ENCODE measurements around the gene RBPMS2. TPM values are rescaled to one million over a fixed set of nuclear protein-coding genes. Genes with fewer than 3 reads are reported as not detected.

Gene RBPMS2
- polyA plus RNA-seq, 3 donors, result 9.5 to 10.5 (median 10.4) TPM

DNA sequence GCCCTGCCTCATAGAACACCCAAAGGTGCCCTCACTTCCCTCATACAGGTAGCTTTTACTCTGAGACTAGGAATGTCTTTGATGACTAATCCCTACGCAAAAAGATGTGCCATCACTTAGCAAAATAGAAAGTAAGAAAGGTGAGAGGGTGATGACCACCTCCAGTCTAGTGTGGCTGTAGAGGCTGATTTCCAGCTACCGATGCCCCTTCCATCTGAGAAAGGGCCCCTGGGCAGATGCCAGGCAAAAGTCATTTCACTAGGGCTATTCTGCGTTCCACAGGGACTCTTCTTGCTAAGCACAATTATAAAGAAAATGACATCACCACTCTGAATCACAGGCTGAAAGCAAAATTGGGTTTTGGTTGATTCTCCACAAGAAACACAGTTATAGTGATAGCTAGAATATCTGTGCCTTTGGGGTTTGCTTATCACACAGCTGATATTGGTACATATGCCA lies 77.4 kb downstream of the RBPMS2 start:
- DNase-seq (ENCODE audit: low read depth in 3 of 3, low spot score in 2 of 3), result no peak

DNA sequence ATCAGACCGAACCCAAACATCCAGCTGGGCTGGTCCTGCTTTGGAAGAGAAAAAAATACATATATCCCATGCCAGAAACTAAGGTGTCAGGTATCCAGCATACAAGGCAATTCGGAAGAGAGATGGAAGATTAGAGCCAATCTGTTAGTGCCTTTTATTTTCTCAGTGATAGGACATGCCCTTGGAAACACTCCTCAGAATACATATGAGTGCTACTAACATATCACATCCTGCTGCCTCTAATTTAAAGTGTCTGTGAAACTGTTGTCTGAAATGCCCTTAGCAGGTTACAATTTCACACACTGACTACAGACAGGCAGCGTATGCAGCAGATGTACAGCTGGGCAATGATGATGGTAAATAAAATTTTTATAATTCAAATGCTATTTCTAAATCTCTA lies 78.9 kb downstream of the RBPMS2 start:
- no peak for DNase-seq (ENCODE audit: low read depth in 3 of 3, low spot score in 2 of 3)

GRCh38 chr15:64695561-64695992 lies 79.8 kb downstream of the RBPMS2 start:
- DNase-seq (ENCODE audit: low read depth in 3 of 3, low spot score in 2 of 3), result no peak

DNA sequence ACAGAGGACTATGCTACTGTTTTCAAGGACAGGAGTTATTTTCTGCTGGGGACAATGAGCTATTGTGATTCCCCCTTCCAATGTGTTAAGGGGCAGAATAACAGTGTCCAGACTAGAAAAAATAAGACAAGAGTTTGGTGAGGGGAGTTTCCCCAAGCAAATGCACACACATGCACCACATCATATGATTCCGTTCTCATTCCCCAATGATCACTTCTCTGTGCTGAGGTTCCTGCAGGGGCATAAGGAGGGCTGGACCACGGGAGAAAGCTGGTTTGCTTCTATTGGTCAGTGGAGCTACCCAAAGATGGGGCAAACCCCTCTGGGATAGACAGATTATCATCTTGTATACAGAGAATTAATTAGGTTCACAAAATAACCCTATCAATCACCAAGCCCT lies 80.6 kb downstream of the RBPMS2 start:
- DNase-seq (ENCODE audit: low read depth in 3 of 3, low spot score in 2 of 3), result no peak

DNA sequence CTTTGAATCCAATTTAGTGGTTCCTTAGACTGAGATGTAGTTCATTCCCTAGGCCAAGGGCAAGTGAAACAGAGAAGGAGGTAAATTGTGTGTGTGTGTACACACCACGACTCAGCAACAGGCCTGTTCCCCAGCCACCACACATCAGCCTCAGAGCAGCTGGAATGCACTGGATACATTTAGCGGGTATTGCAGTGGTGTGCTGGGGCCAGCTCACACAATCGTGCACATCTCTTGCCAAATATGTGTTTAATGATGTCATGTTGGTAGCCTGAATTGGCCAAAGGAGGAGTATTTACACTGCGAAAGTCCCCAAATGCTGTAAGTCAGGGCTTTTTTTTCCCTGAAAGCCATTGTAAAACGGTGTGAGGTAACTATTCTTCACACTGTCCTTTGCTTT lies 82.3 kb downstream of the RBPMS2 start:
- DNase-seq (ENCODE audit: low read depth in 3 of 3, low spot score in 2 of 3), result no peak

- DNase-seq (ENCODE audit: low read depth in 3 of 3, low spot score in 2 of 3), result no peak
Measured at GRCh38 chr15:64691896-64692565, 83.4 kb downstream of the RBPMS2 start.

DNA sequence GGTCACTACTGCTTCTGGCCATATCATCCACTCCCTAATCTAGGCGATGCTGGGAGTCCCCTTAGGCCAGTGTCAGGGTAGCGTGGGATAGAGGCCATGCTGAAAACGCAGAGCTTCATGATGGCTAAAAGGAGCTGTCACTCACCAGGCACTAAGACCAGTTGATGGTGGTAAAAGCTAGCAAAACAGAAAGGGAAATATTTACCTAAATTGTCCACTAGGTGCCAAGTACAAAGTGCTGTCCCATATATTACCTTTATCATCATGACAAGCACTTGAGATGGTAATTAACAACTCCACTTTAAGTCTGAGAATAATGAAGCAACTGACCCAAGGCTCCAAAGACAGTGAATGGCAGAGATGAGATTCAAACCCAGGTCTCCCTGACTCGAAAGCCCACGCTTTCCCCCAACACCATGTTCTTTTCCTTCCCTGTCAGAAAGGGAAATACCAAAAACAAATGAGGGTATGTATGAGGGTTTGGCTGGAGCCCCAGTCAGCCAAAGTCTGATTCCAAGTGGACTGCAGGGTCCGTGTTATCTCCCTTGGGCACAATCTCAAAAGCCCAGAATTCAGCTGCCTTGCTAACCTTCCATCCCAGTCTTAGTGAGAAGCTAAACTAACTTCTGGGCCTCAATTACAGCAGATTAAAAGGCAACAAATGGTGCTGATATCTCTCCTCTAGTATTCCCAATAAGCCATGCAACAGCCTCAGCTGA lies 84.7 kb downstream of the RBPMS2 start:
- no peak for DNase-seq (ENCODE audit: low read depth in 3 of 3, low spot score in 2 of 3)

DNA sequence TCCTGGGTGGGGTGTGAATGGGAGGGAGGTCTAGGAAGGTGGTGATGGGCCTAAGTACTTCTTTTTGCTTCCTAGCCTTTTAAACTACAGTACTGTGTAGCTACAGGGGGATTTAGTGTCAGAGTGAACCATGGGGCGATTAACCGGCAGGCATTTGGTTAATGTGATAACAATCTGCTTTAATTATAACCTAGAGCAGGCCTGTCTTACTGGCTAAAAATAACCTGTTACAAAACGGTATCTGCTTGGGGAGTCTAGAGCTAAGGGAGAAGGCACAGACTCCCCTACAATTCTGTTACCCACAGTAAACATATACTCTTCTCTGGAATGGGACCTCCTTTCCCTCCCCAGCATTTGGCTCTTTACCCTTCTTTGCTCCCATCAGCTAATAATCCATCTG lies 85.4 kb downstream of the RBPMS2 start:
- no peak for DNase-seq (ENCODE audit: low read depth in 3 of 3, low spot score in 2 of 3)

Other genes starting within 250 kb of the RBPMS2 start
- 1 to 10 TPM; 5.7 to 8.1 (median 6.8) TPM for gene PIF1, start 50.1 kb upstream of the RBPMS2 start, polyA plus RNA-seq (ENCODE audit: insufficient read length in 3 of 3)
- 10 to 100 TPM; 14.5 to 17.5 (median 16.0) TPM for gene PLEKHO2, start 66.3 kb upstream of the RBPMS2 start, polyA plus RNA-seq (ENCODE audit: insufficient read length in 3 of 3)
- 1 to 10 TPM; 4.4 to 4.5 (median 4.4) TPM for gene ANKDD1A, start 136.3 kb upstream of the RBPMS2 start, polyA plus RNA-seq (ENCODE audit: insufficient read length in 3 of 3)
- 100 to 1,000 TPM; 106 to 119 (median 107) TPM for gene SPG21, start 214.3 kb upstream of the RBPMS2 start, polyA plus RNA-seq (ENCODE audit: insufficient read length in 3 of 3)

Data from right renal cortex interstitium (tissue), 3 donors.